NCI-H146 treated with DMSO at 0.1 percent for 48 hours (cell line): Measurements from ENCODE around the gene NAGA.
"Not testable (repeated sequence)": the region's sequence is repeated elsewhere in the genome, so short reads cannot be mapped to it uniquely, and the experiment has no call there.

Source experiments
- DNase-seq: peaks from one replicate; lab custom pipeline; 2025; ENCODE audit not compliant: unreplicated experiment; lab: John Stamatoyannopoulos, UW

NAGA gene

DNA sequence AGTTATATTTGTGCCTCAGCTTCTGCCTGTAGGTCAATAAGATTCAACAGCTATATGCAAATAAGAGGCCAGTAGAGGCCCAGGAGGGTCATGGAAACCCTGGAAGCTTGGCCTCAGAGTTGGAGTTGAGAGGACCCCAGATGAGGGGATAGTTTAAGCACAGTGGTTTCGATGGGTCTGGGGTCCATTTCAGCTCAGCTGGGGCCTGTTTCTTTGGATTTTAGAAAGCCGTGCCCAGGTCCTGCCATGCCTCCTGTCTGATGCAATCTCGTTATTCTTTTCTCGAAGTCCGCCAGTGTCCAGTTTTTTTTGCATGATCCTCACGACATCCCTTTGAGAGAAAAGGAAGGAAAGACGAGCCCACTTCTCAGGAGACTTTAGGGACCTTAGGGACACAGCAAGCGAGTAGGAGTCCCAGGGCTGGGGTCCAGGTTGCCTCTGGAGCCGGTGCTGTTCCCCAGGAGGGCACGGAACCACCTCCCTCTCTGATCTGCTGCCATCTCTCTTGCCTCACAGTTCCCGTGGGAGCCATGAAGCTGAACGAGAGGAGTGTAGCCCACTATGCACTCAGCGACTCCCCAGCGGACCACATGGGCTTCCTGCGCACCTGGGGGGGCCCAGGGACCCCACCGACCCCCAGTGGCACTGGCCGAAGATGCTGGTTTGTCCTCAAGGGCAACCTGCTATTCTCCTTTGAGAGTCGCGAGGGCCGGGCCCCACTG is 6.3 kb upstream of the NAGA start:
- no peak for DNase-seq

DNA sequence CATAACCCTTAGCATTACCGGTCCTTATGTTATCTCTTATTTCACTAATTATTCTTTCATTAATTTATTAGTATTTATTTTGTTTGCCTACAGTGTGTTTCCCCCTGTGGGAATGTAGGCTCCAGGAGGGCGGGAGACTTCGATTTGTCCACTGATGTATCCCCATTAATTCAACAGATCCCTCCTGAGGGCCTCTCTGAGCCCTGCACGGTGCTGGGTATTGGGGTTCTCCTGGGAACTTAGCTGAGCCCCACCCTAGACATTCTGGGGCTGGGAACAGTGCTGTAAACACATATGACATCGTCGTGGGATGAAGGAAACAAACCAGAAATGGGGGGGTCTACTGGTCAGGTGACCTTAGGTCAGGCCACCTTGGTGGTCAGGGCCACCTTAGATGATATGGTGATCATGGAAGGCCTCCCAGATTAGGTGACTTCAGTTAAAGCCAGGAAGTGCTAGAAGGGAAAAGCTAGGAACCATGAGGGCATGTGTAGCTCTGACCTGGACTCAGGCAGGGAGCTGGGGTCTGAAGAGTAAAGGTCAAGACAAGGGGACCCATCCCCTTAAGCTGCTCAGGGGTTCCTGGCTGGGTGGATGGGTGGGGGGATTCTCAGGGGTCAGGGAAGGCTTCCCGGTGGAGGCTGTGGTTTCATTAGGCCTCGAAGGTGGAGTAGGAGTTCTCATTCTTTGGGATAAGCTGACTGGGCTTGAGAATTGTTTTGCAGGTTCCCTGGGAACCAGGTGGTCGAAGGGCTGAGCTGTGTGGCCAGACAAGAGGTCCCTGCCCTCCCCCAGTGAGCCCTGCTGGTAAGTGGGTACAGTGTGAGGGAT is 4.4 kb upstream of the NAGA start:
- DNase-seq: no peak

DNA sequence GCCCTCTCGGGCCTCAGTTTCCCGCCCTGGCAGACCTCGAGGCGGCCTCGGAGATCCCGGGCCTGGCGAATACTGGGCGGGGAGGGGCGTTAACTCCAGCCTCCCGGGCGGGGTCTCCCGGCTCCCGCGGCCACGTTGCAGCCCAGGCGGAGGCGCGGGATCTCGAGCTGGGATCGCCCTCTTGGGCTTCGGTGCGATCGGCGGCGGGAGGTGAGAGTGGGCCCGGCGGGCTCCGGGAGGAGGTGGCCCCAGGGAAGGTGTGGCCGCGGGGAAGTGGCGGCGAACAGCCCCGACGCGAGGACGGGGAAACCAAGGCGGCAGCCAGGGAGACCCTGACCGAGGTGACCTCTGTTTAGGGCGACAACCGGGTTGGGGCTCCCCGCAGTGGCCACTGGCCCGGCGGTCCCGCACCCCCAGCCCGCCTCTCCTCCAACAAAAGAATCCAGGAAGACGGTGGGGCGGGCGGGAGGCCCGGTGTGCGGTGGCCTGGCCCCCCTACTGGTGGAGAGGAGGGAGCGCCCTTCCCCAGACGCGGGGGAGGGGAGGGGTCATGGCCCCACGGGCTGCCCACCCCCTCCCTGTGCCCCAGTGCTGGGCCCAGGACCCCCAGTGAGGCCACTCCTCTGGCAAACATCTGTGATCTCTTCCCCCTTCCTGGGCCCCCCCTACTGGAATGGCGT is 3.7 kb upstream of the NAGA start, which contains the start of gene PHETA2:
Gene PHETA2, plus strand, starts transcription at position 117 of the 680 bp plus-strand sequence. CDS start 3,046 bp downstream, outside the sequence.
- no peak for DNase-seq

DNA sequence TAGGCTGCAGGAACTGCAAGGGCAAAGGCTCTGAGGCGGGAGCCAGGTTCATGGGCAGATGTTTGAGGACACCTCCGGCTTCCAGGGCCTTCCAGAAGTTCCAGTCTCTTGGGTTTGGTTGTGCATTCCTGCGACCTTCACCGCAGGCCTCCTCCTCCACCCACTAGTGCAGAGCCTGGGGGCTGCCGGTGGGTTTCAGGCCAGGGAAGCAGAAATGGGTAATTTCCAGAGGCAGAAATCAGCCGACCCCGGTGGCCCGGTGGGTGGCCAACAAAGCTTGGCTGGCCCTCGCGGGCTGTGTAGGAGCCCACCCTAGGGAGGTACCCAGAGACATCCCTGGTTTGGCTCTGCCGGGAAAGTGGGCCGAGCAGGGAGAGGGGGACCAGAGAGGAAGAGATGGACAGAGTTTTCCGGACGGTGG is 3.0 kb upstream of the NAGA start:
- DNase-seq: no peak

DNA sequence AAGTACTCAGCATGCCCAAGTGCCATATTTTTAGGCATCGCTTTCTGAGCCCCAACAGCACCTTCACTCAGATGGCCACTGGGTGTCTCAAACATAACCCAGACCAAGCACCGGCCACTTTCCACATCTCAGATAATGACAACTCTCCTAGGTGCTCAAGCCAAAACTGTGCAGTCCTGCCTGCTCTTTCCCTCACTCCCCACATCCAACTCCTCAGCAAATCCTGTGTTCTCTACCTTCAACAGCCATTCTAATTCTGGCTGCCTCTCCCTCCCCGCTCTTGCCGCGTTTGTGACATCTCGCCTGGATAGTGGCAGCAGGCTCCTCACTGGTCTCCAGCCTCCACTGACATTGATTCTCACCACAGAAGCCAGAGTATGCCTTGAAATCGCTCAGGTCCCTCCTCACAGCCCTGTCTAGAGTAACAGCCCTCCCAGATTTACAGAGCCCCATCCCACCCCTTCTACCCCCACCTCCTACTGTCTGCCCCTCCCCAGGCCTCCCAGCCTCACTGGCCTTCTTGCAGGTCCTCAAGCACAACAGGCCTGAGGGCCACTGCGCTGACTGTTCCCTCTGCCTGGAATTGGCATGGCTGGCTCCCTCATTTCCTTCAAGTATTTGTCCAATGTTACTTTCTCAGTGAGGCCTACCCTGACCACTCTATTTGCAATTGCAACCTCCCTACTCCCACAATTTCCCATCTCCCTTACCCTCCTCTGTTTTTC is 2.2 kb upstream of the NAGA start:
- no peak for DNase-seq

DNA sequence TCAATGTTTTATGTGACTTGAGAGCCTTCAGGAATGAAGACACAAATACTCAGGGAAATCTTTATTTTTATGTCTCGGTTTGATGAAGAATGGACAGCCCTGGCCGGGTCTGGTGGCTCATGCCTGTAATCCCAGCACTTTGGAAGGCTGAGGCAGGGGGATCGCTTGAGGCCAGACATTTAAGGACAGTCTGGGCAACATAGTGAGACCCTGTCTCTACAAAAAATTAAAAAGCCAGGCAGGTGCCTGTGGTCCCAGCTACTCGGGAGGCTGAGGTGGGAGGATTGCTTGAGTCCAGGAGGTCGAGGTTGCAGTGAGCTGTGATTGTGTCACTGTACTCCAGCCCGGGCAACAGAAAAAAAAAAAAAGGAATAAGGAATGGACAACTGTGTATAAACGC is 896 bp upstream of the NAGA start:
- DNase-seq: not testable (repeated sequence)

DNA sequence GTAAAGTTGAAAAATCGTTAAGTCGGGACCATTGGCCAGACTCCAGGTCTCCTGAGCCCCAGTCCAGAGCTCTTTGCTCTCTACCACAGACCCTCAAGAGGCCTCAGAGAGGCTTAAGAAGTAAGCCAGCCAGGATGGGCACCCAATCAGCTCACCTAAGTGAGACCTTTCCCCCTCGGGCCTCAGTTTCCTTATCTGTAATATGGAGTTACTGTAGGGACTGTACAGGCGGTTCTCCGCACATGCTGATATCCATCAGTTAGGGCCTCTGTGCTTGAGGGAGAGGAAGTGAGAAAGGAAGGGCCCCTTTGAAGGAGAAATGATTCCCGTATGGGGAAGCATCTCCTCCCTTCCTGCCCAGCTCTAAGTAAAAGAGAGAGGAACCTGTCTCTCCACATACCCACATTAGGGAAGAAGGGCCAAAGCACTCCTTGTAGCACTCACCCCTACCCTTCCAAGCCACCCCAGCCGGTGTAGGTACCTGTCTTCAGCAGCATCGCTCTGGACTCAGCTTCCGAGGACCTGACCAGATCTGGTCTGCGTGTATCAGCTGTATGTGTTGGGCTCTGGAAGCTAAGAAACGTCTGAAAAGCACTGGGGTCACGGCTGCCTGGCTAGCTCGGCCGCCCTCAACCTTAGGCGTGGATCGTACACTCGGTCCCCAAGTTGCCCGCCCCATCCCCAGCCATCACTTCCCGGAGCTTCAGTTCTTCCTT is 653 bp downstream of the NAGA start:
- DNase-seq: no peak

DNA sequence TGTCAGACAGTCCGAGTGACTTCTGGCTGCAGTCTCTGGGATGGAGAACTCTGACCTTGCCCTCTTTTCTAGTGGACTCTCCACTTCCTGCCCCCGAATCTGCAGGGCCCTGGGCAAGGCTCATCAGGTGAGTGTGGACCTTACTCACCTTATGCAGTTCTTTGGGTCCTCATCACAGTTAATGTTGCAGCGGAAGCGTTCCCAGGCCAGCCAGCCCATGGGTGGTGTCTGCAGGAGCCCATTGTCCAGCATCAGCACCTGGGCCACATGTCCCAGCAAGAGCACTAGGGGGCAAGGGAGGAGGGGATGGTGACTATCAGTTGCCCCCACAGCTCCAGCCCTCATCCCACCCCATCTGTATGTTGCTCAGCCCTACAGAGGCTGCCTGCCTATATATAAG is 2.3 kb downstream of the NAGA start:
- no peak for DNase-seq

DNA sequence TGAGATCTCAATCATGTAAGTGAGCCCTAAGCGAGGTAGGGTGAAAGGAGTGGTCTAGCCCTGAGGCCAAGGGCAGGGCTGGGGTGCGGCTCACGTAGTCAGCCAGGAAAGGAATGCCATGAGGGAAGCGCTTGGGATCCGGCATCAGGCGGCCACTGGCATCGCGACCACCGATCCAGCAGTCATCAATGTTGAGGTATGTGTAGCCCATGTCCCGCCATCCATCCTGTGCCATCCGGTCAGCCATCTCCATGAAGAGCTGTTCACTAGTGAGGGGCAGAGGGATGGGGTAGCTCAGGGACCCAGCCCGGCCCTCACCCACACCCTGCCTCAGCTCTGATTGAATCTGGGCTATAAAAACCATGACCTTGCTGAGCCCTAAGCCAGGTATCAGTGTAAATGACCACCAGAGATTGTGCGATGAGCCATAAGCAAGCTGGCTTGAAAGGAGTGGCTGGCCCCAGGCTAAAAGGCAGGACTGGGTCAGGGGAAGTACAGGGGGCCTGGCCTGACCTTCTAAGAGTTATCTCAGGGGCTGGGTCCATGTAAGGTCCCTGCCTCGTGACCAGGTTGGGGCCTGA is 2.9 kb downstream of the NAGA start:
- DNase-seq: no peak

DNA sequence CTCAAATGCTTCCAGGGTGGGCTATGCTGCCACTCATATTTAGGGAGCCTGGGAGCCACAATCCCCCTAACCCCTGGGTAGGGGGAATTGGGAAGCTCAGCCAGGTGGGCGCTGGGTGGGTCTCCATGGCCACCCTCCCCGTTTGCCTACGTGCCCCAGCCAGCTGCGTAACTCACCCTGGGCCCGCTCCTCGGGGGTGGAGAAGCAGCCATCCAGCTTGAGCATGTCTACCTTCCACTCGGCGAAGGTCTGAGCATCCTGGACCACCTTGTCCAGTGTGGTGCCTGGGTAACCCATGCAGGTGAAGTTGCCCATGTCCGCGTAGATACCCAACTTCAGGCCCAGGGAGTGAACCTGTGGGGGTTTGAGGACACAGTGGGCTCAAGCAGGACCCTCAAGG is 3.7 kb downstream of the NAGA start:
- no peak for DNase-seq

DNA sequence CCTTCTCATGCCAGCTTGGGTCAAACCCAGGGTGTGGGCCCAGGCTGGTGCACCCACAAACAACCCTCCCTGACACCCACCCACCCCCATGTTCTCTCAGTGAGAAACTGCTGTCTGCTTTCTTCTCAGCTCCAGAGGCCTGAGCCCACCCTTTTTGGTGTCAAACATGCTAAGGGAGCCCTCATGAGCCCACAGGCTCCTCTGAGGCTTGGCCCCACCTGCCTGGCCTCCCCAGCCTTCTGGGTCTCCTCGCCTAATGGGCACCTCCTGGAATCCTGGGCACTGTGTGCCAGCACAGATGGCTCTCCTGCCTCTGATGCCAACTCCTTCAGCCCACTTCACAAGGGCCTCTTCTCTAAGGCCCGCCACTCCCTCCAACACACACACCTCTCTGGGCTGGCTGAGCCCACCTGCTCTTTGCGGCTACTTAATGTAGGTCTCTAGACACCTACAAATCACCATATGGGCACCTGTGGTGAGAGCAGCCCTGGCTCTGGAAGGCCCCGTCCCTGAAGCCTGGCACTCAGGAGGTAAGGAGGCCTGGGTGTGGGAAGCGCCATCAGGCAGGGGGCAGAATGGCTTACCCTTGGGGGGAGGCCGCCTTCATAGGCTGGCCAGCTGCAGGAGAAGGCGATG is 4.4 kb downstream of the NAGA start:
- DNase-seq: no peak

DNA sequence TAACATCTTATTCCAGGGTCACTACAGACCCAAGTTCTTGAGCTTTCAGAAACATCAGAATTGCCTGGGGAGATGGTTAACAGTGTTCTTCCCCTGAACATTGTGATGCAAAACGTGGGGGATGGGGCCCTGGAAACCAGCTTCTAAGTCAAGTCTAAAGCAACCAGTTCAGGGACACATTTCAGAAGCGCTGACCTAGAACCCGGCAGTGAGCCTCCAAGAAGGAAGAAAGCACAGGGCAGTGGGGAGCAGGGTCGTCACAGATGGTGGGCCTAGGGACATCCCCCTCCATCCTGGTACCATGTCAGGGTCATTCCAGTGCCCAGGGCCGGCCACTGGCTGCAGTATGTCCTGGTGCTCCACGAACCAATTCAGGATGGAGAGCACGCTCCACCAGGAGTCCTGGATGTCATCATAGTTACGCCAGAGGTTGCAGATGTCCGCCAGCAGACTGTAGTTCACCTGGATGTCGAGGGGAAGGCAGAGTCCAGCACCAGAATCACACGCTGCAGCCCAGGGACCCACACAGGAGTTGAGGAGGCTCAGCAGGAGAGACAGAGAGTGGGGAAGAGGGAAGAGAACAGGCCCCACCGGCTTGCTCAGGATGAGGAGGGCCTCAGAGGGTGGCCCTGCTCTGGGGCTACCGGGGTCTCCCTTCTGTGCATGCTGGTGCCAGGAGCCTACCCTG is 5.0 kb downstream of the NAGA start:
- DNase-seq: no peak

DNA sequence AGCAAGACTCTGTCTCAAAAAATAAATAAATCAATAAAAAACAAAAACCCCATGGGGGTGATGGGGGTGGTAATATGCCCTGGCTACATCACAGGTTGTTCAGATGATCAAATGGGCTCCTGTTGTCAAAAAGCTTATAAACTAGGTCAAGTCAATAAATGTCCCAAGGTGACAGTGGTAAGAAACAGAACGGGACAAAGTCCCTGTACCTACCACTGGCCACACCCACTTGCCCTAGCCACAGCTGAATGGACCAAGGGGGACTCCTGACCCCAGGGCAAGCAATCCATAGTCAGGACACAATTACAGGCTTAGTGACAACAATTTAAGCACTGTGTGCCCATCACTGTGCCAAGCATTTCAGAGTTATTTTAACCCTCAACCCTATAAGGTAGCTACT is 6.0 kb downstream of the NAGA start:
- DNase-seq: no peak

DNA sequence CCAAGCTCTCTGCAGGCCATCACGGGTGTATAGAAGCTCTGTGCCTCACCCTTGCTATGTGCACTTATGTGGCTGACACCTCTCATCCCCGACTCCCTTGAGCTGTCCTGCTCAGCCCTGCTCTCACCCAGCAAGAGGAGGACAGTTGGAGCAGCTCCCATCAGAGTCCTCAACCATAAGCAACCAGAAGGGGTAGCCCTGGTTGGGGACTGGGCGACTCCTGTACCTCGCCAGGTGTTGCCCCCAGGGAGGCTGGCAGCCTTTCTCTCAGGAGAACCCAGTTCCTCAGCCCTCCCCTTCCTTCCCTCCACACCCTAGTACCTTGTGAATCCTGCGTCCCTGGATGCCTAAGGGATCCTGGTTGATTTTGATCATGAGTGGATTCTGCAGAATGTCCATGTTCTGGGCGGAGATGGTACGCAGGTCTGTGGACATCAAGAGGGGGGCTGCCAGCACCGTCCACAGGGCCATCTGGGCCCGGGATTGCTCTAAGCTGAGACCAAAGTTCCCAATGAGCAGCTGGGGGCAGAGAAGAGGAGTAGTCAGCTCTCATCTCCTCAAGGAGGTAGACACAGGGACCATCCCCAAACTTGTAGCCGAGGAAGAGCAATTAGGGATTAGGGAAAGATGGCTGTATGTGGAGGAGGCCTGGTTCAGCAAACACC is 8.0 kb downstream of the NAGA start:
- DNase-seq: no peak

DNA sequence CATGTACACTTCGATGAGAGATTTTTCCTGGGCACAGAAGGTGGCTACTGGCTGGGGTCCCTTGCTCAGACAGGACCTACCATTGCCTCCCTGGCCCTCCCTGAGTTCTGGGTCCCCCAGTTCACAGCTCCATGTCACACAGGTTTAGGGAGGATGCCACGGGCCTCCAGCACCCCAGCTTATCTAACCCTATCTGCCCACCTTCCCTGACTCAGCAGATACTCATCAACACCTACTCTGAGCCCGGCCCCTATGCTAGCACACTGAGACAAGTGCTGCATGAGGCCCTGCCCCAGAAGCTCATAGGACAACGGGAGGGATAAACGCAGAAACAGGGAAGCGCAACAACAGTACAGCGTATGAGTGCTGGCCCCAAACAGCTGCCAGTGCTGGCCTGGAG is 9.6 kb downstream of the NAGA start:
- DNase-seq: no peak

DNA sequence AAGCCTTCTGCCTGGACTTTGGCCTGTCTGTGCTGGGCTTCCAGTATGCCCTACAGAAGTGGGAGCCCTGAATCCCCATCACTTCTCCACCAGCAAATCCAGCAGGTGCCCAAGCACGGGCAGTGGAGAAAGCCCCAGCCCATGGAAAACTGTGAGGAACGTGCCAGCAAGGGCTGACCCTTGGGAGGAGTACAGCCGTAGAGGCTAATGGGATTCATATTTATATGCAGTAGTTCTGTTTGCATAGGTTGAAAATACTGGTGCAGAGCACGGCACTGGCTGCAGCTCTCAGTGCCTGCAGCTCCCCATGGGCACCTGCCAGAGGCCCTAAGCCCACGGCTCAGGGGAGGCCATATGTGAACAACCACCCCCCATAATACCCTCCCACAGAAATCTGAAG is 10.1 kb downstream of the NAGA start:
- no peak for DNase-seq

DNA sequence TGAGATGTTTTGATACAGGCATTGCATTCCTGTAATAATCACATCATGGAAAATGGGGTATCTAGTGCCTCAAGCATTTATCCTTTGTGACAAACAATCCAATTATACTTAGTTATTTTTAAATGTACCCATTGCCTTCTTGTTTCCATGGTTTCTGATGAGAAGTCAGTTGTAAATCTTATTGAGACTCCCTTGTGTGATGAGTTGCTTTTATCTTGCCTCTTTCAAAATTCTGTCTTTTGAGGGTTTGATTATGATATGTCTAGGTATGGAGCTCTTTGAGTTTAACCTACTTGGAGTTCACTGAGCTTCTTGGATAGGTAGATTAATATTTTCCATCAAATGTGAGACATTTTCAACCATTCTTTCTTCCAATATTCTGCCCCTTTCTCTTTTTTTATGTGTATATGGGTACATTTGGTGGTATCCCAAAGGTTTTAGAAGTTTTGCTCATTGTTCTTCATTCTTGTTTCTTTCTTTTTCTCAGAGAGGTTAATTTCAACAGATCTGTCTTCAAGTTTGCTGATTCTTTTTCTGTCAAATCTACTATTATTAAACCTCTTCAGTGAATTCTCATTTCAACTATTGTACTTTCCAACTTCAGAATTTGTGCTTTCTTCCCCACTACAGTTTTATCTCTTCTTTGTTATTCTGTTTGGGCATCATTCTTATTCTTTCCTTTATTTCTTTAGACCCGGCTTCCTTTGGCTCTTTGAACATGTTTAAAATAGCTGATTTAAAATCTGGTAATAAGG is 13.7 kb downstream of the NAGA start:
- no peak for DNase-seq

DNA sequence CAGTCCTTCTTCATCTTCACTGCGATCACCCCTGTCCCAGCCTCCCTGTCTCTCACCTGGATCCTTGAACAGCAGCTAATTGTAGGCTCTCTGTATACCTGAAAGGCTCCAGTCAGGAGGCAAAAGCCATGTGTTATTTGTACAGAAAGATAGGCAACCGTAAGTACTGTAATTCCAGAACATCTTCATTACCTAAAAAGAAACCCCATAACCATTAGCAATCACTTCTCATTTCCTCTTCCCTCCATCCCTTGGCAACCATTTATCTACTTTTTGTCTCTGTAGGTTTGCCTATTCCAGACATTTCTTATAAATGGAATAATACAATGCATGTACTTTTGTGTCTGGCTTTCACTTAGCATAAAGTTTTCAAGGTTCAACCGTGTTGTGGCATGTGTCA is 17.8 kb downstream of the NAGA start:
- DNase-seq: no peak
